Neuronal stem cell (in vitro differentiated cells): Measurements from ENCODE around the gene LPIN1.
A peak's percentile ranks its signal among the peaks of the same experiment; 100 is the strongest.

ENCODE experiments used
- DNase-seq: peaks from one replicate; pipeline ENCODE4 v3.0.0-alpha.2; 2013; ENCODE audit warnings: low spot score
- H2AFZ ChIP-seq: one replicate; pipeline ENCODE4 v1.6.1; 2013; ENCODE audit warnings: mild to moderate bottlenecking, low read length, inconsistent platforms
- H2AK5ac ChIP-seq: 2 replicates; pipeline ENCODE4 v1.6.1; 2013; ENCODE audit warnings: low read depth, mild to moderate bottlenecking, inconsistent platforms, low read length, moderate library complexity, mixed read lengths
- H2BK120ac ChIP-seq: 2 replicates; pipeline ENCODE4 v1.6.1; 2013; ENCODE audit warnings: low read depth, mild to moderate bottlenecking, inconsistent platforms, low read length, moderate library complexity, mixed read lengths
- H2BK12ac ChIP-seq: one replicate; pipeline ENCODE4 v1.6.1; 2013; ENCODE audit warnings: low read length, inconsistent platforms
- H2BK15ac ChIP-seq: 2 replicates; pipeline ENCODE4 v1.6.1; 2013; ENCODE audit warnings: mild to moderate bottlenecking, low read length, inconsistent platforms, mixed read lengths
- H2BK5ac ChIP-seq: one replicate; pipeline ENCODE4 v1.6.1; 2013; ENCODE audit warnings: inconsistent platforms, mild to moderate bottlenecking, low read length, moderate library complexity
- H3K14ac ChIP-seq: one replicate; pipeline ENCODE4 v1.6.1; 2013; ENCODE audit warnings: low read length, inconsistent platforms
- H3K18ac ChIP-seq: 2 replicates; pipeline ENCODE4 v1.6.1; 2013; ENCODE audit warnings: low read length, inconsistent platforms
- H3K23ac ChIP-seq: 2 replicates; pipeline ENCODE4 v1.6.1; 2013; ENCODE audit warnings: low read depth, mild to moderate bottlenecking, mixed read lengths, low read length, inconsistent platforms; ENCODE audit not compliant: poor library complexity
- H3K27ac ChIP-seq: replicated peaks from 3 replicates; pipeline ENCODE4 v1.5.1; 2013; ENCODE audit warnings: low read length, inconsistent platforms
- H3K27me3 ChIP-seq, 3 experiments: 2 replicates each; pipeline ENCODE4 v1.6.1; 2013; ENCODE audit warnings: low read length in 3 of 3, mild to moderate bottlenecking in 2 of 3, inconsistent platforms in 1 of 3, low read depth in 1 of 3, mixed read lengths in 1 of 3, moderate library complexity in 1 of 3; ENCODE audit not compliant: control insufficient read depth in 3 of 3, insufficient read depth in 3 of 3
- H3K36me3 ChIP-seq, 2 donors: replicated peaks in 1 of 2; 2 replicates each; pipeline ENCODE4 v1.6.1; 2013; ENCODE audit warnings: low read length in 2 of 2; ENCODE audit not compliant: control insufficient read depth in 2 of 2, insufficient read depth in 2 of 2
- H3K4ac ChIP-seq: 2 replicates; pipeline ENCODE4 v1.6.1; 2013; ENCODE audit warnings: inconsistent platforms, mild to moderate bottlenecking, low read length, moderate library complexity
- H3K4me1 ChIP-seq, 2 donors: 1 replicate in 1 of 2; 2 replicates in 1 of 2; pipeline ENCODE4 v1.6.1; 2013; ENCODE audit warnings: low read length in 2 of 2, low read depth in 1 of 2; ENCODE audit not compliant: control insufficient read depth in 2 of 2, insufficient read depth in 1 of 2
- H3K4me2 ChIP-seq: one replicate; pipeline ENCODE4 v1.6.1; 2013; ENCODE audit warnings: mild to moderate bottlenecking, low read length, inconsistent platforms; ENCODE audit not compliant: insufficient read depth, poor library complexity, severe bottlenecking
- H3K4me3 ChIP-seq, 2 donors: 2 replicates each; pipeline ENCODE4 v1.5.1; 2013; ENCODE audit warnings: low read length in 2 of 2, mild to moderate bottlenecking in 2 of 2, inconsistent platforms in 1 of 2, moderate library complexity in 1 of 2
- H3K79me1 ChIP-seq: one replicate; pipeline ENCODE4 v1.6.1; 2013; ENCODE audit warnings: low read depth, mild to moderate bottlenecking, inconsistent platforms, low read length, moderate library complexity
- H3K9ac ChIP-seq: one replicate; pipeline ENCODE4 v1.6.1; 2013; ENCODE audit warnings: mild to moderate bottlenecking, low read depth, low read length, inconsistent platforms; ENCODE audit not compliant: poor library complexity
- H3K9me3 ChIP-seq, 2 donors: replicated peaks in 1 of 2; 2 replicates each; pipeline versions ENCODE3 to v1.6.1; 2013; ENCODE audit warnings: low read length in 2 of 2, mild to moderate bottlenecking in 2 of 2, inconsistent platforms in 1 of 2, low read depth in 1 of 2, mixed read lengths in 1 of 2, moderate library complexity in 1 of 2; ENCODE audit not compliant: control insufficient read depth in 2 of 2, insufficient read depth in 1 of 2
- H4K8ac ChIP-seq: one replicate; pipeline ENCODE4 v1.6.1; 2013; ENCODE audit warnings: low read depth, mild to moderate bottlenecking, inconsistent platforms, low read length, moderate library complexity
- H4K91ac ChIP-seq: one replicate; pipeline ENCODE4 v1.6.1; 2013; ENCODE audit warnings: low read length, low read depth, mild to moderate bottlenecking, inconsistent platforms; ENCODE audit not compliant: poor library complexity
- WGBS, 2 donors: extraction: QIAGEN DNeasy Blood & Tissue Kit; methylation state at CpG; one replicate each; pipeline ENCODE4 v1.1.7; 2013; ENCODE audit warnings: missing lambda C conversion rate in 2 of 2, mixed read lengths in 1 of 2; ENCODE audit not compliant: insufficient read length in 2 of 2, insufficient replicate concordance in 1 of 2; ENCODE audit errors: extremely low coverage in 2 of 2; 5-methylcytosine and 5-hydroxymethylcytosine counted together

LPIN1 gene

DNA sequence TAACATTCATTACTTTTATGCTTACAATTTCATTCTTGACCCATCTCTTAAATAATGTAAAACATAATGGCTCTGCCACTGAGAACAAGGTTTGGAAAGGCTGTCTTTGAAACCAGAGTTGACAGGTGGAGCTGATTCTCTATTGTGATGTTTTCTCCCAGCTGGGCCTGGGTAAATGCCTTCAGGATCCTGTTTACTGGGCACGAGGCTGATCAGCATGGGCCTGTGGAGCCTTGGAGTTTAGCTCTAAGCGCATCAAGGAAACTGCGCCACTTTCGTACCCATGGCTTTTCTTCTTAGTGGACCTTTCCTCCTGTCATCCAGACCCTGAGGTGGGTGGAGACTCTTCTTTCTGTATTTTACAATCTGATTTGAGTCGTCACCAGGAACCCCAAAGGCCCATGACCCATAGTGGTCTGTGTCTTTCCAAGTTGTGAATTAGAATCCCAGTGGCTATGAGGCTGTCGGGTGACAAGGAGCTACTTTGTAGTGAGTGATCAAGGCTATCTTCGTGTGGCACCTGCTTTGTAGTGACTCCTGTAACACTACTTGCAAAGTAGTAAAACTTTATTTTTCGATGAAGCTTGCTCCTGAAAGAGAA is 123.1 kb downstream of the LPIN1 start:
- H3K36me3 ChIP-seq = no peaks in the 10 kb centered on the region
- H2BK5ac ChIP-seq = no peak overlapping the region
- H3K4me2 ChIP-seq = no peak overlapping the region
- peaks cover 0 to 6% of the 10 kb centered on the region in 2 donors for H3K9me3 ChIP-seq
- no peak overlapping the region for H2AFZ ChIP-seq
- peaks cover 2 to 10% of the 10 kb centered on the region in 2 donors for H3K4me1 ChIP-seq
- no peak overlapping the region for H3K9ac ChIP-seq
- H2BK12ac ChIP-seq = no peak overlapping the region
- no peak overlapping the region for H3K27ac ChIP-seq
- no CpG with 5 or more reads among the region's 8 CpGs for WGBS, 2 donors
- no peak for DNase-seq
- no peak overlapping the region for H3K23ac ChIP-seq
- H3K27me3 ChIP-seq = no peaks in the 10 kb centered on the region
- H2BK15ac ChIP-seq = no peak overlapping the region
- no peak overlapping the region for H4K91ac ChIP-seq
- no peak overlapping the region for H4K8ac ChIP-seq
- no peaks in the 10 kb centered on the region for H3K79me1 ChIP-seq
- no peak overlapping the region for H2BK120ac ChIP-seq
- H3K4me3 ChIP-seq = no peak overlapping the region
- no peak overlapping the region for H3K14ac ChIP-seq
- H2AK5ac ChIP-seq = no peak overlapping the region
- no peak overlapping the region for H3K4ac ChIP-seq
- no peak overlapping the region for H3K18ac ChIP-seq

DNA sequence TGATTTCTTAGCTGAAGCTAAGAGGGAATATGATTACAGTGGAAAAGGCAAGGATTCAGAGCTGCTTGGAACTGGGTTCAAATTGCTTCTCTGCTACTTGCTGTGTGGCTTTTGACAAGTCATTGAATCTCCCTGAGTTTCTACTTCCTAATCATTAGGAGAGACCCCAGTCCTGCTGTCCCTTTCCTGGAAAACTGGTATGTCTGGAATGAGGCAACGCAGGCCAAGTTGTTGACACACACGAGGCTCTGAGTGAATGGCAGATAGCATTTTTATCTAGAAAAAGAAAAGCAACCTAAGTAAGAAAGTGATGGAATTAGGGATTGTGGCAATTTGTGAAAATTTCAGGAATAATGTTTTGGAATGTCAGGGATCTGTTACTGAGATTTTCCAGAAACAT is 123.6 kb downstream of the LPIN1 start:
- Histone ChIP-seq H2BK120ac (no peak overlapping the region), H3K14ac (no peak overlapping the region), H3K27me3 (no peaks in the 10 kb centered on the region), H3K9me3 (peaks cover 0 to 6% of the 10 kb centered on the region in 2 donors), H2BK5ac (no peak overlapping the region), H3K36me3 (no peaks in the 10 kb centered on the region), H3K79me1 (no peaks in the 10 kb centered on the region), H3K4ac (no peak overlapping the region), H3K4me1 (peaks cover 0 to 7% of the 10 kb centered on the region in 2 donors), H3K23ac (no peak overlapping the region), H3K4me2 (no peak overlapping the region), H2AFZ (no peak overlapping the region), H2BK15ac (no peak overlapping the region), H3K18ac (no peak overlapping the region), H2BK12ac (no peak overlapping the region), H2AK5ac (no peak overlapping the region), H3K4me3 (no peak overlapping the region), H4K91ac (no peak overlapping the region), H3K27ac (no peak overlapping the region), H3K9ac (no peak overlapping the region), H4K8ac (no peak overlapping the region)
- WGBS, 2 donors = no CpG with 5 or more reads among the region's 2 CpGs
- DNase-seq = no peak

DNA sequence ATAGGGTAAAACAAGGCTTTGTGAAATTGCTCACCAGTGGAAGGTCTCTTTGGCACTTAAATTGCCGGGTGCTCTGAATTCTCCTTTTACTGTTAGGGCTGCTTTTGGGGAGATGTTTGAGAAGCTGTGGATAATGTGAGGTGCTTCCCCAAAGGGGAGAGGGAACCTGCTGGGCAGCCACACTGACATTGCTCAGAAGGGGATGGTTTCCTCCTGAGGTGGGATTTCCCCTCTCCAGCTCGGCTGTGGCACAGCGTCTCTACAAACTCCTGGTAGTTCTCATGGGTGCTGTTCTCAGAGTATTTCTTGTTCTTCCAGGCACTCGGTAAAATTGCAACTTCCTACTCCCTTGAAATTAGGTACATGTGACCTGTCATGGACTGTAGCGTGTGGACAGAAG is 124.2 kb downstream of the LPIN1 start:
- Histone ChIP-seq H3K4ac (no peak overlapping the region), H3K18ac (no peak overlapping the region), H3K9ac (no peak overlapping the region), H3K36me3 (no peaks in the 10 kb centered on the region), H3K27ac (no peak overlapping the region), H3K23ac (no peak overlapping the region), H3K79me1 (no peaks in the 10 kb centered on the region), H2AFZ (no peak overlapping the region), H3K4me1 (peaks cover 0 to 10% of the 10 kb centered on the region in 2 donors), H2AK5ac (no peak overlapping the region), H2BK5ac (no peak overlapping the region), H3K4me3 (no peak overlapping the region), H3K14ac (no peak overlapping the region), H4K8ac (no peak overlapping the region), H2BK12ac (no peak overlapping the region), H4K91ac (no peak overlapping the region), H3K9me3 (peaks cover 0 to 6% of the 10 kb centered on the region in 2 donors), H3K4me2 (no peak overlapping the region), H2BK15ac (no peak overlapping the region), H3K27me3 (no peaks in the 10 kb centered on the region), H2BK120ac (no peak overlapping the region)
- DNase-seq = no peak
- WGBS, 2 donors = no CpG with 5 or more reads among the region's 5 CpGs

DNA sequence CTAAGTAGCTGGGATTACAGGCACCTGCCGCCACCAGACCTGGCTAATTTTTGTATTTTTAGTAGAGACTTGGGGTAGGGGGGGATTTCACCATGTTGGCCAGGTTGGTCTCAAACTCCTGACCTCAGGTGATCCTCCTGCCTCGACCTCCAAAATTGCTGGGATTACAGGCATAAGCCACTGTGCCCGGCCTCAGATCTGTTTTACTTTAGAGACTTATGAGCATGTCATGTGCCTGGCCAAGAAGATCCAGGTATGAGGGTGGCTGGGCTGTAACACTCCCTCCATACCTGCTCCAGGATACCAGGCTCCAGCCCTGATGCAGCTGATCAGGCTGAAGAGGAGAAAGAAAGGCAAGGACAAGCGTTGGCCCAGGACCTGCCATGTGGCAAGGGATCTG is 125.0 kb downstream of the LPIN1 start:
- Histone ChIP-seq H3K18ac (no peak overlapping the region), H2BK15ac (peak overlapping the region; percentile 51), H4K91ac (no peak overlapping the region), H3K23ac (no peak overlapping the region), H3K27ac (no peak overlapping the region), H3K4ac (no peak overlapping the region), H3K27me3 (no peaks in the 10 kb centered on the region), H2BK12ac (no peak overlapping the region), H2AFZ (no peak overlapping the region), H3K4me2 (no peak overlapping the region), H3K9ac (peak overlapping the region; percentile 51), H3K36me3 (no peaks in the 10 kb centered on the region), H3K9me3 (peaks cover 0 to 4% of the 10 kb centered on the region in 2 donors), H3K4me3 (no peak overlapping the region), H3K79me1 (no peaks in the 10 kb centered on the region), H2AK5ac (no peak overlapping the region), H3K4me1 (peaks cover 0 to 10% of the 10 kb centered on the region in 2 donors), H2BK120ac (no peak overlapping the region), H3K14ac (no peak overlapping the region), H4K8ac (no peak overlapping the region), H2BK5ac (no peak overlapping the region)
- WGBS, 2 donors = no CpG with 5 or more reads among the region's 4 CpGs
- no peak for DNase-seq
